BJ (cell line): Measurements from ENCODE around the gene CELA3B. TPM values are rescaled to one million over a fixed set of nuclear protein-coding genes. Genes with fewer than 3 reads are reported as not detected.

Experiments used
- CTCF ChIA-PET: fragments of 350-600 bp; formaldehyde crosslinking; extraction: SDS; loops from one replicate; lab custom pipeline; 2021; ENCODE audit warnings: antibody characterized with exemption, inconsistent platforms; lab: Yijun Ruan, JAX
- POLR2A ChIA-PET: fragments of 300-600 bp; sonication (Branson Sonifier 250); formaldehyde crosslinking; extraction: SDS; loops from one replicate; lab custom pipeline; 2021; ENCODE audit warnings: antibody characterized with exemption; lab: Charles Lee
- DNase-seq: peaks from one replicate; pipeline ENCODE4 v3.0.0-alpha.2; 2011; ENCODE audit warnings: low read depth
- H3K27me3 ChIP-seq: 2 replicates; pipeline ENCODE4 v1.6.0; 2011; ENCODE audit warnings: low read length; ENCODE audit not compliant: control insufficient read depth, insufficient read depth
- H3K36me3 ChIP-seq: 2 replicates; pipeline ENCODE4 v1.5.1; 2011; ENCODE audit warnings: low read length; ENCODE audit not compliant: control insufficient read depth, insufficient read depth
- H3K4me3 ChIP-seq: 2 replicates; pipeline ENCODE4 v1.5.1; 2011; ENCODE audit warnings: low read depth, mild to moderate bottlenecking, control low read depth, low read length
- polyA plus RNA-seq: library from polyadenylated mRNA; depleted of rRNA; stranded (reverse); fragments of >200 nt; gene quantifications from 2 replicates; pipeline ENCODE4 v1.2.3, GENCODE V29; 2011
- TF ChIP-seq, protein P1 (sequence below): IDR thresholded peaks from 2 replicates; pipeline ENCODE4 v1.5.1; 2011; ENCODE audit warnings: low read depth, mild to moderate bottlenecking, control low read depth, inconsistent platforms, low read length, moderate library complexity; ENCODE audit not compliant: insufficient read depth

CELA3B gene
- polyA plus RNA-seq, 1 experiment: not detected

DNA sequence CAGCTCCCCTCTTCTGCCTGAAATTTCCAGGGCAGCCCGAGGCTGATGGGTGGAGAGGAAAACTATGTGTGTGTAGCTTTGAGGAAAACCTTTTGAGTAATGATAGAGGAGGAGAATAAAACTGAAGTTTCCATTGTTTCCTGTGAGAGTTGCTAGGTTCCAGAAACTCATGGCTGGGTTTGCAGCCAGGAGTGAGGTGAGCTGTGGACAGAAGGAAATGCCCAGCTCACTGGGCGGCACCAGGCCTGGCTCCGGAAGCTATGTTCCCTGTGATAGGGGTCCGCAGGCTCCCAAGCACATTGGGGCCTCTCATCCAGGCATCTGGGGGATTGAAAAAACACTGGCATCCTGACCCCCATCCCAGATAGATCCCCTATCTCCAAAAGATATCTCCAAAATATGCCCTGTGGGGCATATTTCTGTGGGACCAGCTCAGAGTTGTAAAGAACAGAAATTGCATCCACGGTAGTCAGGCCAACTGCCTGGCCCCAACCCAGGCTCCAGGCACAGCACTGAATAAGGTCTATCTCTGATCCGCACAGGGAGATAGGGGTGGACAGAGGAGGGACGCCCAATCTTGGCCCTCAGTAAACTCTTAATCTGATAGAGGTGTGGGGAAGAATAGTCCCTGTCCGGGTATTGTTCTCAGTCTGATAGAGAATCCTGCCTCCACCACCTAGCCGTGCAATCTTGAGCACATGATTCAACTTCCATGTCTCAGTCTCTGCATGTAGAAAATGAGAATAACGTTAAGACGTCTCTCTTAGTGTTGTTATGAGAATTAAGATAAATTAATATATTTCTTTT is 37.9 kb upstream of the CELA3B start:
- TF ChIP-seq, protein P1, sequence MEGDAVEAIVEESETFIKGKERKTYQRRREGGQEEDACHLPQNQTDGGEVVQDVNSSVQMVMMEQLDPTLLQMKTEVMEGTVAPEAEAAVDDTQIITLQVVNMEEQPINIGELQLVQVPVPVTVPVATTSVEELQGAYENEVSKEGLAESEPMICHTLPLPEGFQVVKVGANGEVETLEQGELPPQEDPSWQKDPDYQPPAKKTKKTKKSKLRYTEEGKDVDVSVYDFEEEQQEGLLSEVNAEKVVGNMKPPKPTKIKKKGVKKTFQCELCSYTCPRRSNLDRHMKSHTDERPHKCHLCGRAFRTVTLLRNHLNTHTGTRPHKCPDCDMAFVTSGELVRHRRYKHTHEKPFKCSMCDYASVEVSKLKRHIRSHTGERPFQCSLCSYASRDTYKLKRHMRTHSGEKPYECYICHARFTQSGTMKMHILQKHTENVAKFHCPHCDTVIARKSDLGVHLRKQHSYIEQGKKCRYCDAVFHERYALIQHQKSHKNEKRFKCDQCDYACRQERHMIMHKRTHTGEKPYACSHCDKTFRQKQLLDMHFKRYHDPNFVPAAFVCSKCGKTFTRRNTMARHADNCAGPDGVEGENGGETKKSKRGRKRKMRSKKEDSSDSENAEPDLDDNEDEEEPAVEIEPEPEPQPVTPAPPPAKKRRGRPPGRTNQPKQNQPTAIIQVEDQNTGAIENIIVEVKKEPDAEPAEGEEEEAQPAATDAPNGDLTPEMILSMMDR: no peak
- POLR2A ChIA-PET: interaction anchor here (0.6 kb wide), 1 partner anchor 56 kb away, joined by 4 read pairs; no protein-coding TSS in a partner anchor
- CTCF ChIA-PET: interaction anchor here (0.7 to 2.0 kb wide), 10 partner anchors 8 to 26 kb away, joined by 3 to 12 read pairs (median 4); no protein-coding TSS in a partner anchor

DNA sequence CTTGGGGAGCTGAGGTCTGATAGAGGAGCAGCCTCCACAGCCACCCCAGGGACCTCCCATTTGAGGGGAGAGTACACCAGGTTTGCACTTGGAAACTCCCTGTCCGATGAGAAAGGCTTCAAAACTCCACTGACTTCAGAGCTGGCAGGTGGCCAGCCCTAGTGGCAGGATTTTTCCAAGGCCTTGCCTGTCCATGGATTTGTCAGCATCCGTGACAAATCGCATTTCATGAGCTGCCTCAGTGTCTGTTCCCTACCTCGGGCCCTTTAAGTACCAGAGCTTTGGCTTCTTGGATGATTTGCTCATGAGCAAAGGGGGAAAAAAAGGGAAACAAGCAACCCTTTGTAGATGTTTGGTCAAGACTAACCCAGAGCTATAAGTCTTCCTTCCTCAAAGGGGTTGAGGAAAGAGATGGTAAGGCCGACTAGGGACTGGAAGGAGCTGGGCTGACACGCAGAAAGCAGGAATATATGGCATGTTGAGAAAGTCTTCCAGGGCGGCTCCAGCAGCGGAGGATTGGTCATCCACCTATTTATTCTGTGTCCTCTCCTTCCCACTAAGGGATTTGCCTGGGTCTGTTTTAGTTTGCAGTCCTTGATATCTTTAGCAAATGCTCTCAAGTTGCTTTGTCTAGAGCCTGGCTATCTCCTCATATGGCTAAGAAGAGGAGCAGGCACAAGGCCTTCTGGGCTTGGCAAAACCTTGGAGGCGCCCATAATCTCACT is 37.0 kb upstream of the CELA3B start:
- ChIA-PET POLR2A (no interaction called here), CTCF (interaction anchor here (0.7 to 2.0 kb wide), 13 partner anchors 9 to 40 kb away, joined by 3 to 12 read pairs (median 4); no protein-coding TSS in a partner anchor)
- peak; percentile 89 for DNase-seq
- H3K36me3 ChIP-seq: no peaks in the 10 kb centered on the region
- TF ChIP-seq, protein P1: peak; percentile 64
- no peak overlapping the region for H3K4me3 ChIP-seq
- no peaks in the 10 kb centered on the region for H3K27me3 ChIP-seq

More for the DNA sequence above, 37.9 kb upstream of the CELA3B start:
- Histone ChIP-seq H3K36me3 (peaks cover 3% of the 10 kb centered on the region), H3K4me3 (no peak overlapping the region), H3K27me3 (no peaks in the 10 kb centered on the region)
- DNase-seq: no peak

DNA sequence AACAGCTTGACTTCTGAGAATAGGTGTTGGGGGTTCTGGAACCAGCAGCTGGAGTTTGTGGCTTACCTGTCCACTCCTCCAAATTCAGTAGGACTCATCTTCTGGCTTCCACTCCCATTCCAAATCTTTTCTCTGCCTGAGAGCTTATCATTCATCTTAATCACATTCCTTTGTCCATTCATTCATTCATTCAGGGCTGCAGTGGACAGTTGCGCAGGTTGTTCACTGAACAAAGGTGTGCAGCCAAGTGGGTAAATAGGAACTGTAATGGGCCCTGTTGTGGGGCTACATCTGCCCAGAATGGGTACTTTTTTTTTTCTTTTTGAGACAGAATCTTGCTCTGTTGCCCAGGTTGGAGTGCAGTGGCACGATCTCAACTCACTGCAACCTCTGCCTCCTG is 36.3 kb upstream of the CELA3B start:
- Histone ChIP-seq H3K4me3 (no peak overlapping the region), H3K27me3 (no peaks in the 10 kb centered on the region), H3K36me3 (no peaks in the 10 kb centered on the region)
- no peak for DNase-seq
- TF ChIP-seq, protein P1: no peak
- ChIA-PET POLR2A (no interaction called here), CTCF (interaction anchor here (0.9 to 2.0 kb wide), 7 partner anchors 8 to 41 kb away, joined by 3 to 12 read pairs (median 5); no protein-coding TSS in a partner anchor)

DNA sequence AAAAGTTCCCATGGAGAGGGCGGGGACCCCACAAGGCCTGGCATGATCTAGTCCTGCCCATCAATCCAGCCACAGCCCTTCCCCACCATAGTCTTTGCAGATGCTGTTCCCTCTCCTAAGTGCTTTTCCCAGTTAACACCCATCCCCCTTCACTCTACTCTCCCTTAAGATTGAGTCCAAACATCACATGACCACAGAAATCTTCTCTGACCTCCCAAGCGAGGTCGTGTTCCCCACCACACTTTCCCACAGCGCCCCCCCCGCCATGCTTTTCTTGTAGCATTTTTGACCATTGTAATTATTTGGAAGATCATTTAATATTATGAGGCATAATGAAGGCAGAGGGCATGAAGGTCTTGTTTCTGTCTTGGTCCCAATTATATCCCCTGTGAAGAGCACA is 35.5 kb upstream of the CELA3B start:
- H3K27me3 ChIP-seq: no peaks in the 10 kb centered on the region

More for the DNA sequence above, 35.5 kb upstream of the CELA3B start:
- Histone ChIP-seq H3K4me3 (no peak overlapping the region), H3K36me3 (no peaks in the 10 kb centered on the region)
- ChIA-PET POLR2A (no interaction called here), CTCF (no interaction called here)
- no peak for DNase-seq
- TF ChIP-seq, protein P1: no peak
